Stimulated activated CD4-positive, alpha-beta T cell treated with anti-CD3 and anti-CD28 coated beads, Interleukin-2, amount 100 ng/mL, for 24 hours (primary cell): ENCODE results near the gene DEFB115.
"Not testable (repeated sequence)": the region's sequence is repeated elsewhere in the genome, so short reads cannot be mapped to it uniquely, and the experiment has no call there.

Experiments used
- DNase-seq, 2 donors: peaks; one replicate each; pipeline ENCODE4 v3.0.0-alpha.2; 2020

The DEFB115 gene

GRCh38 chr20:31257364-31257763 lies at the start of gene DEFB115:
Gene DEFB115 (plus strand): TSS chr20:31257664. CDS start chr20:31257664, 0 bp downstream.
- no peak for DNase-seq

GRCh38 chr20:31236953-31237352 lies 20.5 kb upstream of the DEFB115 start:
- DNase-seq: no peak

DNA sequence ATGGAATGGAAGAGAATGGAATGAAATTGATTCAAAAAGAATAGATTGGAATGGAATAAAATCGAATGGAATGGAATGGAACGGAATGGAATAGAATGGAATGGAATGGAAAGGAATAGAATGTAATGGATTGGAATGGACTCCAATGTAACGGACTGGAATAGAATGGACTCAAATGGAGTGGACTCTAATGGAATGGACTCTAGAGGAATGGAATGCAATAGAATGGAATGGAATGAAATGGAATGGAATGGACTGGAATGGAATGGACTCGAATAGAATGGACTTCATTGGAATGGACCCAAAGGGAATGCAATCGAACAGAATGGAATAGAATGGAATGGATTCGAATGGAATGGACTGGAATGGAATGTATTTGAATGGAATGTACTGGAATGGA lies 19.7 kb upstream of the DEFB115 start:
- no peak for DNase-seq

GRCh38 chr20:31239139-31239538 lies 18.3 kb upstream of the DEFB115 start:
- no peak for DNase-seq

DNA sequence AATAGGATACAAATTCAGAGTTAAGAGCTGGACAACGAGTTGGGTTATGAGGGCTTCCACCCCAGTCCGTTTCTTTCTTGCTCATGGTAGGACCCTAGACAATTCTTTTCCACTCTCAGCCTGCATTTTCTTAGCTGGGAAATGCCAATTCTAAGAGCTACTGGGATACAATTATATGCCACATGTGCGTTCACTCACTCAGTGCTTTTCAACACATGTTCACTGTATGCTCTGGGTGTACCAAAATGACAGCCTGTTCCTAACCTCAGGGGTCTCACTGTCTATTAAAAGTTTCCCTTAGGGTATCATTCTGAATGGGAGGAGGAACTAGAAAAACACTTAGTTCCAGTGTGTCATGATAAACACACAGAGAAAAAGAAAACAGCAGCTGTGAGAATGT lies 505 bp upstream of the DEFB115 start:
- no peak for DNase-seq

DNA sequence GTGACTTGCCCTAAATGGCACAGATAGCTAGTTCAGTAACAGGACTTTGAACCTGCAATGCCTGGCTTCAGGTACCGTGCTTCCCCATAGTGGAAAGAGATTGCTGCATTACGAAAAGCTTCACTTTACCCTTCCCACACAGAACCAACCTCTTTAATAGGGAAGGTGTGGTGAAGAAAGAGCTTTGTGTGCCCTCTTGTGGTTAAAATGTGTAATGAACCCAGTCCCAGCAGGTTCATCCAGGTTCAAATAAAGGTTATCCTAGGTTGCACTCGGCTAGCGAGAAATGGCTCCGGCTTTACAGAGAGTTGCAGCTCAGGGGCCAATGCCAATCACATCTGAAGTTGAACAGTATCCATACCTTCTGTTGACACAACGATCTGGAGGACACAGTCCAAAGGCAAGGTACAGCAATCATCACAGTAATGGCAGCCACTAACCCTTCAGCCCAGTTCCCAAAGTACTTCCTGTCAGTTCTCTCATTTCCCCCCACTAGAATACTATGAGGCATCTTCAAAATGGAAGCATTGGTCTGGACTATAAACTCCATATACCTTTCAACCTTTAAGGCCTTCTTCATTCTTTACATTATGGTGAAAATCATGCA lies 3.0 kb downstream of the DEFB115 start:
- DNase-seq: no peak

DNA sequence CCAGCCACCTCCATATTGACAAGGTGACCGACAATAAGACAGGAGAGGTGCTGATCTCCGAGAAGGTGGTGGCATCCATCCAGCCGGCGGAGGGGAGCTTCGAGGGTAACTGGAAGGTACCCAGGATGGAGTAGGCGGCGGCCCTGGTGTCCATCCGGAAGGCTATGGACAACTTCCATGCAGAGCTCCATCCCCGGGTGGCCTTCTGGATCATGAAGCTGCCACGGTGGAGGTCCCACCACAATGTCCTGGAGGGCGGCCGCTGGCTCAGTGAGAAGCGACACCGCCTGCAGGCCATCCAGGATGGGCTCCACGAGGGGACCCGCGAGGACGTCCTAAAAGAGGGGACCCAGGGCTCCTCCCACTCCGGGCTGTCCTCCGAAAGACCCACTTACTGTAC lies 17.0 kb downstream of the DEFB115 start:
- DNase-seq: no peak

GRCh38 chr20:31278178-31278577 lies 20.7 kb downstream of the DEFB115 start:
- DNase-seq: no peak

- not testable (repeated sequence) for DNase-seq
Measured at GRCh38 chr20:31284964-31285363, 27.5 kb downstream of the DEFB115 start.

DNA sequence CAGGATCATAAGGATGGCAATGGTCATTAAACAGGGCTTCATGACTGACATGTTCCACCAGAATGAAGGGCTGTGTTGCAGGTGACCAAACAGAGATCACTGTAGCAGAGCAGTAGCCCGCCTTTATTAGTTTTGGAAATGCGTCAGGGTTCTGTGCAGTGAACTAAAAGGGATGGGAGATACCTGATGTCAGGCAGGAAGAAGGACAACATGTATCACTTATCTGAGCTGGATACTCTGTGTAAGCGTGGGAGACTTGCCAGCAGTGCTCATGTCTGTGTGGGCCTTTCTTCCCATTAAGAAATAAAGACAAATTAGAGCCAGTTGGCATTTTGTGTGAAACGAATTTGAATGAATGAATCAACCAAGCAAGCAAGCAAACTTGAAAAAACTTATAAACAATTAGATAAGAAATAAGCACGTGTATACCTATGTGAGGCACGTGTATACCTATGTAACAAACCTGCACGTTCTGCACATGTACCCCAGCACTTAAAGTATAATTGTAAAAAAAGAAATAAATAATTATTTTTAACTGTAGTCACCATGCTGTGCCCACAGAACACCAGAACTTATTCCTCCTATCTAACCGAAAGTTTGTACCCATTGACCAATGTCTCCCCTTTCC lies 51.2 kb downstream of the DEFB115 start, which contains the start of gene DEFB116:
DEFB116 (minus strand) TSS at position 51 of the 628 bp plus-strand sequence; CDS start at position 51, 0 bp downstream.
- DNase-seq: no peak
